ENCODE measurements around the gene SCN3B.

- TF ChIP-seq CTCF (conservative IDR thresholded peaks at IDR 0.05), result no peak
- TF ChIP-seq EZH2 (IDR thresholded peaks at IDR 0.05; ENCODE audit: low read depth), result no peak
These were observed 59.5 kb downstream of the SCN3B start for GRCh38 chr11:123594921-123595320.
